Neural crest cell (in vitro differentiated cells): Measurements from ENCODE around the gene SRP72. TPM values are rescaled to one million over a fixed set of nuclear protein-coding genes. Genes with fewer than 3 reads are reported as not detected.

Source experiments
- DNase-seq: peaks from one replicate; pipeline ENCODE4 v3.0.0; 2021; ENCODE audit warnings: low read depth, mixed read lengths, low spot score
- H3K27ac Mint-ChIP-seq: one replicate; pipeline ENCODE4 v1.8.0; 2021; ENCODE audit warnings: mild to moderate bottlenecking, mixed read lengths; ENCODE audit not compliant: unreplicated experiment
- H3K27me3 Mint-ChIP-seq: 2 replicates; pipeline ENCODE4 v1.8.0; 2021; ENCODE audit warnings: low read depth, mild to moderate bottlenecking, mixed read lengths
- H3K36me3 Mint-ChIP-seq: 2 replicates; pipeline ENCODE4 v1.8.0; 2021; ENCODE audit warnings: low read depth, mild to moderate bottlenecking, mixed read lengths
- H3K4me1 Mint-ChIP-seq: 2 replicates; pipeline ENCODE4 v1.8.0; 2021; ENCODE audit warnings: mixed read lengths
- H3K4me3 Mint-ChIP-seq: one replicate; pipeline ENCODE4 v1.8.0; 2021; ENCODE audit warnings: mild to moderate bottlenecking, mixed read lengths
- H3K9me3 Mint-ChIP-seq: 2 replicates; pipeline ENCODE4 v1.8.0; 2021; ENCODE audit warnings: mixed read lengths
- total RNA-seq: library from RNA; stranded (reverse); gene quantifications from 2 replicates; pipeline ENCODE4 v1.2.1, GENCODE V29; 2021
- TF ChIP-seq, protein P1 (sequence below): fragments of 200-600 bp; sonication (generic); conservative IDR thresholded peaks from 2 replicates; pipeline ENCODE4 v1.5.0; 2021; ENCODE audit warnings: antibody characterized with exemption, mild to moderate bottlenecking

SRP72 gene
- total RNA-seq, 1 donor from 2014 or later = 172 TPM

DNA sequence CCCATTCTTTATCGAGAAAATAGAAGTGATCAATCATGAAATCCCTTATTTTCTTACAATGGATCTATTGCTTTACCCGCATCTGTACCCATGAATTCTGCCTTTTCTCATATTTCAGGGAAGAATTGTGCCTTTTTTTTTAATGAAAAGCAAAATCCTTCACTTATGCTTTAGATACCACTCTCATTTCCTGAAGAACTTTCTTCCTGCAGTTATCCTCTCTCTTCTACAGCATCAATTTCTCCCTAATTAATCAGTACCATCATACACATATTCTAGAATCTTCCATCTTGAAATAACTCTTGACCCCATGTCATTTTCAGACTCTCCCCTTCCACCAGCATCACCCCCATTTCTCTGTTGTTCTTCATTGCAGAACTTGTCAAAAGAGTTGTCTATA lies 64.8 kb downstream of the SRP72 start:
- TF ChIP-seq, protein P1, sequence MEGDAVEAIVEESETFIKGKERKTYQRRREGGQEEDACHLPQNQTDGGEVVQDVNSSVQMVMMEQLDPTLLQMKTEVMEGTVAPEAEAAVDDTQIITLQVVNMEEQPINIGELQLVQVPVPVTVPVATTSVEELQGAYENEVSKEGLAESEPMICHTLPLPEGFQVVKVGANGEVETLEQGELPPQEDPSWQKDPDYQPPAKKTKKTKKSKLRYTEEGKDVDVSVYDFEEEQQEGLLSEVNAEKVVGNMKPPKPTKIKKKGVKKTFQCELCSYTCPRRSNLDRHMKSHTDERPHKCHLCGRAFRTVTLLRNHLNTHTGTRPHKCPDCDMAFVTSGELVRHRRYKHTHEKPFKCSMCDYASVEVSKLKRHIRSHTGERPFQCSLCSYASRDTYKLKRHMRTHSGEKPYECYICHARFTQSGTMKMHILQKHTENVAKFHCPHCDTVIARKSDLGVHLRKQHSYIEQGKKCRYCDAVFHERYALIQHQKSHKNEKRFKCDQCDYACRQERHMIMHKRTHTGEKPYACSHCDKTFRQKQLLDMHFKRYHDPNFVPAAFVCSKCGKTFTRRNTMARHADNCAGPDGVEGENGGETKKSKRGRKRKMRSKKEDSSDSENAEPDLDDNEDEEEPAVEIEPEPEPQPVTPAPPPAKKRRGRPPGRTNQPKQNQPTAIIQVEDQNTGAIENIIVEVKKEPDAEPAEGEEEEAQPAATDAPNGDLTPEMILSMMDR = no peak
- Mint-ChIP-seq H3K4me3 (no peak overlapping the region), H3K36me3 (no peaks in the 10 kb centered on the region), H3K27me3 (peaks cover 7% of the 10 kb centered on the region), H3K27ac (no peak overlapping the region), H3K4me1 (peaks cover 9% of the 10 kb centered on the region), H3K9me3 (no peaks in the 10 kb centered on the region)
- no peak for DNase-seq

DNA sequence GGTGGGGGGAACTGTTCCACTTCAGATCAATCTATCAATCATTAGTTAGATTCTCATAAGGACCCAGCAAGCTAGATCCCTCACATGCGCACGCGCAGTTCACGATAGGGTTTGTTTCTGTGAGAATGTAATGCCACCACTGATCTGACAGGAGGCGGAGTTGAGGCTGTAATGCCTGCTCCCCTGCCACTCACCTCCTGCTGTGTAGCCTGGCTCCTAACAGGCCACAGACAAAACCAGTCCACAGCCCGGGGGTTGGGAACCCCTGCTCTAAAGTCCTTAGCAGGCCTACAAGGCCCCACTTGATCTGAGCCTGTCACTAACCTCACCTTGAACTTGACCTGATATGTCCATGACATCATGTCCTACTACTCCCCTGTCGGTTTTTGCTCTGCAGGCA lies 68.5 kb downstream of the SRP72 start:
- no peaks in the 10 kb centered on the region for H3K9me3 Mint-ChIP-seq
- DNase-seq = no peak
- H3K4me1 Mint-ChIP-seq = no peaks in the 10 kb centered on the region
- H3K27ac Mint-ChIP-seq = no peak overlapping the region
- no peaks in the 10 kb centered on the region for H3K36me3 Mint-ChIP-seq
- H3K27me3 Mint-ChIP-seq = peaks cover 3% of the 10 kb centered on the region
- no peak overlapping the region for H3K4me3 Mint-ChIP-seq
- TF ChIP-seq, protein P1 = no peak

DNA sequence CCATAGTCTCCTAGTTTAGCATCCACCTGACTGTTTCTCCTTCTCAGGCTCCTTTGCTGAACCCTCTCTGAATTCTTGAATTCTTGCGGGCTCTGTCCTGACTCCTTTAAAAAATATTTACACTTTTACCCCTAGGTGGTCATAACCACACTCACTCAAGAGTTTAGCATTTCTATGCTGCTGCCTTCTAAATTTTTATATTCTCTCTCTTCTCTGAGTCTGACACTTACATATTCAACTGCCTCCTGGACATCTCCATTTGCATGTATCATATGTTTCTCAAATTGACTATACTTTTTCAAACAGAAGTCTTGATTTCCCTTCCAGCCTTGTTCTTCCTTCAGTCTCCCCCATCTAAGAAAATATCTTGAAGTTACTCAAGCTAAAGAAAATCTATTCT lies 69.7 kb downstream of the SRP72 start:
- H3K4me3 Mint-ChIP-seq = no peak overlapping the region
- no peaks in the 10 kb centered on the region for H3K9me3 Mint-ChIP-seq
- DNase-seq = no peak
- H3K36me3 Mint-ChIP-seq = no peaks in the 10 kb centered on the region
- TF ChIP-seq, protein P1 = no peak
- no peak overlapping the region for H3K27ac Mint-ChIP-seq
- no peaks in the 10 kb centered on the region for H3K4me1 Mint-ChIP-seq
- H3K27me3 Mint-ChIP-seq = peaks cover 5% of the 10 kb centered on the region

DNA sequence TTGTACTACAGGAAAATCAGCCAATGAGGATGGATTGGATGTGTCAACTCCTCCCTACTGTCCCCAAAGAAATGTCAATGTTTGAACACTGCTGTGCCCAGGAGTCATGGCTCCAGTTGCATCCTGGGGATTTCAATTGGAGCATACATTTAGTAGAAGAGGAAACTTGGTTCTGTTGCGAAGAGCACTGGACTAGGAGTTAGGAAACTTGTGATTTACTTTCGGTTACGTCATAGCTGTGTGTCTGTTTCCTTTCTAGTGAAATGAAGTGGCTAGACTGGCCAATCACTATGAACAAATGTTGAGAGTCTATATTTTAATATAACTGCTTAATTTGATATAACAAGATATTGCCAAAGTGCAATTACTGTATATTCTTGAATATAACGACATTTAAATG lies 73.4 kb downstream of the SRP72 start:
- Mint-ChIP-seq H3K36me3 (no peaks in the 10 kb centered on the region), H3K27me3 (peaks cover 22% of the 10 kb centered on the region), H3K4me1 (peaks cover 10% of the 10 kb centered on the region), H3K4me3 (no peak overlapping the region), H3K27ac (no peak overlapping the region), H3K9me3 (no peaks in the 10 kb centered on the region)
- TF ChIP-seq, protein P1 = no peak
- no peak for DNase-seq

DNA sequence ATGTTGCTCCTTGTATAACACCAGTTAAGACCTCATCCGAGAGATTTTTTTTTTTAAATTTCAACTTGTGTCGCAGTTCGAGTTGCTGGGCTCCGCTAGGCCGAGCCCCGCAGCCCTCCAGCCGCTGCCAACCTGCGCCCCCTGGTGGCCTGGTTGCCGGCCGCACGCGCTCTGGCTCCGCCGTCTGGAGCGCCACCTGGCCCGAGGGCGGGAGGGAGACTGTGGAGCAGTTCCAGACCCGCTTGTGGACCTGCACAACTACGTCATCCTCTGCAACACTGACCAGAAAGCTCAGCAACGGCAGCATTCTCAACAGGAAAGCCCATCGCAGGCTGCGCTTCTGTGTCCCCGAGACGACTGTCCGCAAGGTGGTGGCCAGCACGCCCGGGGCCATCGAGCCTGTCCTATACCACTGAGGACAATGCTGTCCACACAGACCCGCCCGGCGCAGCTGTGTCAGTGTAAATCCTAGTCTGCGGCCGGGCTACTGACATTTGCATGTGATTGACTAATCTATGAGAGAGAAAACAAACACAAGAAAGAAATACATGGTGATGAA lies 77.2 kb downstream of the SRP72 start:
- Mint-ChIP-seq H3K36me3 (no peaks in the 10 kb centered on the region), H3K27me3 (peaks cover 34% of the 10 kb centered on the region), H3K4me3 (peak overlapping the region; percentile 85), H3K9me3 (no peaks in the 10 kb centered on the region), H3K27ac (no peak overlapping the region), H3K4me1 (peaks cover 10% of the 10 kb centered on the region)
- TF ChIP-seq, protein P1 = peak; percentile 99
- DNase-seq = peak; percentile 95
